HepG2 (cell line): ENCODE data around the gene GDF7. TPM values are rescaled to one million over a fixed set of nuclear protein-coding genes. Genes with fewer than 3 reads are reported as not detected.

Source experiments
- BRD4 ChIP-seq: sonication (generic); formaldehyde crosslinking; IDR thresholded peaks from 2 replicates; pipeline ENCODE4 v1.4.0; 2020; ENCODE audit warnings: missing genetic modification reagents
- HDAC2 ChIP-seq: sonication (generic); formaldehyde crosslinking; IDR thresholded peaks from 2 replicates; pipeline ENCODE4 v1.4.0; 2020; ENCODE audit warnings: missing genetic modification reagents
- HIVEP1 ChIP-seq: sonication (generic); formaldehyde crosslinking; IDR thresholded peaks from 2 replicates; pipeline ENCODE4 v1.4.0; 2020; ENCODE audit warnings: mild to moderate bottlenecking, missing genetic modification reagents
- MAZ ChIP-seq, 2 experiments: sonication (generic) in 1 of 2; formaldehyde crosslinking in 1 of 2; IDR thresholded peaks; 2 replicates each; pipeline versions ENCODE4 v1.5.0 to v1.6.1; 2012 to 2020; ENCODE audit warnings: low read depth in 2 of 2, mild to moderate bottlenecking in 2 of 2, borderline replicate concordance in 1 of 2, improper control_type of control experiment in 1 of 2, low read length in 1 of 2, missing genetic modification reagents in 1 of 2, moderate library complexity in 1 of 2
- NFYC ChIP-seq: IDR thresholded peaks from 2 replicates; pipeline ENCODE4 v1.6.1; 2016; ENCODE audit warnings: missing genetic modification reagents, missing compliant biosample characterization
- PCBP2 ChIP-seq: fragments of 200-400 bp; formaldehyde crosslinking; optimal IDR thresholded peaks from 2 replicates; pipeline ENCODE3; 2018; ENCODE audit warnings: low read length, low read depth; ENCODE audit not compliant: poor library complexity, severe bottlenecking
- RARA ChIP-seq: IDR thresholded peaks from 2 replicates; pipeline ENCODE4 v1.6.1; 2016; ENCODE audit warnings: missing genetic modification reagents, missing compliant biosample characterization
- RORA ChIP-seq: sonication (generic); formaldehyde crosslinking; IDR thresholded peaks from 2 replicates; pipeline ENCODE4 v1.5.0; 2020; ENCODE audit warnings: mild to moderate bottlenecking, missing genetic modification reagents, moderate library complexity
- SP5 ChIP-seq: IDR thresholded peaks from 2 replicates; pipeline ENCODE4 v1.6.1; 2016; ENCODE audit warnings: low read depth, borderline replicate concordance
- SRSF4 ChIP-seq: fragments of 200-400 bp; formaldehyde crosslinking; IDR thresholded peaks from one replicate; pipeline ENCODE4 v1.6.1; 2018; ENCODE audit warnings: mild to moderate bottlenecking, low read depth, low read length, moderate library complexity; ENCODE audit not compliant: poor library complexity, severe bottlenecking
- ZBTB3 ChIP-seq: sonication (generic); formaldehyde crosslinking; IDR thresholded peaks from 2 replicates; pipeline ENCODE4 v1.4.0; 2020; ENCODE audit warnings: low read depth, mild to moderate bottlenecking, moderate library complexity, missing genetic modification reagents, borderline replicate concordance
- ZNF343 ChIP-seq: sonication (generic); formaldehyde crosslinking; IDR thresholded peaks from 2 replicates; pipeline ENCODE4 v1.4.0; 2020; ENCODE audit warnings: mild to moderate bottlenecking, missing genetic modification reagents
- ZNF543 ChIP-seq: sonication (generic); formaldehyde crosslinking; IDR thresholded peaks from 2 replicates; pipeline ENCODE4 v1.4.0; 2020; ENCODE audit warnings: mild to moderate bottlenecking, missing genetic modification reagents
- ZNF577 ChIP-seq: sonication (generic); formaldehyde crosslinking; IDR thresholded peaks from 2 replicates; pipeline ENCODE4 v1.4.0; 2020; ENCODE audit warnings: mild to moderate bottlenecking, low read depth, missing genetic modification reagents, borderline replicate concordance
- ZNF607 ChIP-seq: sonication (generic); formaldehyde crosslinking; IDR thresholded peaks from 2 replicates; pipeline ENCODE4 v1.5.1; 2020; ENCODE audit warnings: missing genetic modification reagents, mild to moderate bottlenecking, borderline replicate concordance
- ZSCAN21 ChIP-seq: sonication (generic); formaldehyde crosslinking; IDR thresholded peaks from 2 replicates; pipeline ENCODE4 v1.8.0; 2022; ENCODE audit warnings: mild to moderate bottlenecking, missing genetic modification reagents, moderate library complexity, borderline replicate concordance
- polyA plus RNA-seq, 8 experiments: library from polyadenylated mRNA; depleted of rRNA in 3 of 8; stranded (reverse) in 7 of 8; unstranded in 1 of 8; fragments of >200 nt; fragmentation: Illumina TruSeq in 4 of 8; extraction: Trizol in 4 of 8; gene quantifications; 2 replicates each; pipeline versions ENCODE4 v1.2.1 to v1.2.3, GENCODE V29; 2011 to 2016; ENCODE audit warnings: low read depth in 4 of 8, missing spikeins in 1 of 8, mixed read lengths in 1 of 8; ENCODE audit not compliant: insufficient read depth in 1 of 8
- total RNA-seq, 5 experiments: library from RNA; depleted of rRNA; stranded (reverse); fragments of >200 nt; fragmentation: Illumina TruSeq; extraction: Trizol; gene quantifications; 2 replicates each; pipeline ENCODE4 v1.2.3, GENCODE V29; 2016; ENCODE audit warnings: low read depth in 1 of 5
- TF ChIP-seq, protein P1 (sequence below): sonication (generic); formaldehyde crosslinking; IDR thresholded peaks from 2 replicates; pipeline ENCODE4 v1.5.0; 2020; ENCODE audit warnings: mild to moderate bottlenecking, missing genetic modification reagents, borderline replicate concordance
- TF ChIP-seq, protein P2 (sequence below): sonication (generic); formaldehyde crosslinking; IDR thresholded peaks from 2 replicates; pipeline ENCODE4 v1.4.0; 2020; ENCODE audit warnings: mild to moderate bottlenecking, missing genetic modification reagents
- TF ChIP-seq, protein P3 (sequence below): sonication (generic); formaldehyde crosslinking; IDR thresholded peaks from 2 replicates; pipeline ENCODE4 v1.5.0; 2020; ENCODE audit warnings: mild to moderate bottlenecking, missing genetic modification reagents, borderline replicate concordance

Gene GDF7
- total and polyA plus RNA-seq, 2 of the 13 experiments (the other 11 are each of a cell fraction or from before 2014, with no cell fraction given): 1.6 to 15.0 TPM

DNA sequence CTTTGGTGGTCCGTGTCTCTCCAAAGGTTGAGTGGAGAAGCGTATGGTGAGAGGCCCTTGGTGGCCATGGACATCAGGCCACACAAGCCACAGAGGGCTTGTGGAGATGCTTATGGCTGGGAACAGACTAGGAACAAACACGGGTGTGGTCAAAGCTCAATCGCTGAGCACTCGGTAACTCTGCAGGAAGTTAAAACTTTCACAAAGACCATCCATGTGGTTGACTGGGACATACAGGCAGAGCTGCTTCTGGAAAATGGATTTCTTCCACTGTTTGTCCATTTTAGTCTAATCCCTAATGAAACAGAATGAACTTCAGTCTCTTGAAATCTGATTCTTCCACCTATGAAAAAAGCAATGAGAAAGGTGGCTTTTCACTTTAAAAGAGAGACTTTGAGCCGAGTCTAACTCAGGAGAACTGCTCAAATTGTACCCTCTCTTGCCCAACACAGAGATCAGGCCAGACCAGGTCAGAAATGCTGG lies 17.7 kb downstream of the GDF7 start (continued):
- TF ChIP-seq ZBTB3 (CRISPR knock-in tag) (no peak), SP5 (CRISPR knock-in tag) (no peak), PCBP2 (no peak), NFYC (CRISPR knock-in tag) (no peak), HIVEP1 (CRISPR knock-in tag) (0 out of 2 replicates have a peak, but pooled peaks have one; percentile 39), BRD4 (CRISPR knock-in tag) (no peak), SRSF4 (no peak), ZSCAN21 (0 out of 2 replicates have a peak, but pooled peaks have one; percentile 26), MAZ (IDR thresholded peaks at IDR 0.05; ENCODE audit: borderline replicate concordance, low read depth, low read length) (no peak), MAZ (CRISPR knock-in tag; IDR thresholded peaks at IDR 0.05; ENCODE audit: low read depth) (no peak), RORA (CRISPR knock-in tag) (no peak), ZNF607 (CRISPR knock-in tag) (0 out of 2 replicates have a peak, but pooled peaks have one; percentile 36), ZNF343 (CRISPR knock-in tag) (no peak), ZNF543 (no peak), ZNF577 (no peak), HDAC2 (CRISPR knock-in tag) (peak; percentile 57; the same call in 1 of the 2 replicates), RARA (CRISPR knock-in tag) (no peak)
- TF ChIP-seq, protein P1, sequence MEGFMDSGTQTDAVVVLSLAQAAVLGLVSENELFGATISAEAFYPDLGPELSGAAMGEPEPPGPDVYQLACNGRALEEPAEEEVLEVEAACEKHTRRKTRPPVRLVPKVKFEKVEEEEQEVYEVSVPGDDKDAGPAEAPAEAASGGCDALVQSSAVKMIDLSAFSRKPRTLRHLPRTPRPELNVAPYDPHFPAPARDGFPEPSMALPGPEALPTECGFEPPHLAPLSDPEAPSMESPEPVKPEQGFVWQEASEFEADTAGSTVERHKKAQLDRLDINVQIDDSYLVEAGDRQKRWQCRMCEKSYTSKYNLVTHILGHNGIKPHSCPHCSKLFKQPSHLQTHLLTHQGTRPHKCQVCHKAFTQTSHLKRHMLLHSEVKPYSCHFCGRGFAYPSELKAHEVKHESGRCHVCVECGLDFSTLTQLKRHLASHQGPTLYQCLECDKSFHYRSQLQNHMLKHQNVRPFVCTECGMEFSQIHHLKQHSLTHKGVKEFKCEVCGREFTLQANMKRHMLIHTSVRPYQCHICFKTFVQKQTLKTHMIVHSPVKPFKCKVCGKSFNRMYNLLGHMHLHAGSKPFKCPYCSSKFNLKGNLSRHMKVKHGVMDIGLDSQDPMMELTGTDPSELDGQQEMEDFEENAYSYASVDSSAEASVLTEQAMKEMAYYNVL (CRISPR knock-in tag): 0 out of 2 replicates have a peak, but pooled peaks have one; percentile 35
- TF ChIP-seq, protein P2, sequence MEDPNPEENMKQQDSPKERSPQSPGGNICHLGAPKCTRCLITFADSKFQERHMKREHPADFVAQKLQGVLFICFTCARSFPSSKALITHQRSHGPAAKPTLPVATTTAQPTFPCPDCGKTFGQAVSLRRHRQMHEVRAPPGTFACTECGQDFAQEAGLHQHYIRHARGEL (CRISPR knock-in tag): no peak
- TF ChIP-seq, protein P3, sequence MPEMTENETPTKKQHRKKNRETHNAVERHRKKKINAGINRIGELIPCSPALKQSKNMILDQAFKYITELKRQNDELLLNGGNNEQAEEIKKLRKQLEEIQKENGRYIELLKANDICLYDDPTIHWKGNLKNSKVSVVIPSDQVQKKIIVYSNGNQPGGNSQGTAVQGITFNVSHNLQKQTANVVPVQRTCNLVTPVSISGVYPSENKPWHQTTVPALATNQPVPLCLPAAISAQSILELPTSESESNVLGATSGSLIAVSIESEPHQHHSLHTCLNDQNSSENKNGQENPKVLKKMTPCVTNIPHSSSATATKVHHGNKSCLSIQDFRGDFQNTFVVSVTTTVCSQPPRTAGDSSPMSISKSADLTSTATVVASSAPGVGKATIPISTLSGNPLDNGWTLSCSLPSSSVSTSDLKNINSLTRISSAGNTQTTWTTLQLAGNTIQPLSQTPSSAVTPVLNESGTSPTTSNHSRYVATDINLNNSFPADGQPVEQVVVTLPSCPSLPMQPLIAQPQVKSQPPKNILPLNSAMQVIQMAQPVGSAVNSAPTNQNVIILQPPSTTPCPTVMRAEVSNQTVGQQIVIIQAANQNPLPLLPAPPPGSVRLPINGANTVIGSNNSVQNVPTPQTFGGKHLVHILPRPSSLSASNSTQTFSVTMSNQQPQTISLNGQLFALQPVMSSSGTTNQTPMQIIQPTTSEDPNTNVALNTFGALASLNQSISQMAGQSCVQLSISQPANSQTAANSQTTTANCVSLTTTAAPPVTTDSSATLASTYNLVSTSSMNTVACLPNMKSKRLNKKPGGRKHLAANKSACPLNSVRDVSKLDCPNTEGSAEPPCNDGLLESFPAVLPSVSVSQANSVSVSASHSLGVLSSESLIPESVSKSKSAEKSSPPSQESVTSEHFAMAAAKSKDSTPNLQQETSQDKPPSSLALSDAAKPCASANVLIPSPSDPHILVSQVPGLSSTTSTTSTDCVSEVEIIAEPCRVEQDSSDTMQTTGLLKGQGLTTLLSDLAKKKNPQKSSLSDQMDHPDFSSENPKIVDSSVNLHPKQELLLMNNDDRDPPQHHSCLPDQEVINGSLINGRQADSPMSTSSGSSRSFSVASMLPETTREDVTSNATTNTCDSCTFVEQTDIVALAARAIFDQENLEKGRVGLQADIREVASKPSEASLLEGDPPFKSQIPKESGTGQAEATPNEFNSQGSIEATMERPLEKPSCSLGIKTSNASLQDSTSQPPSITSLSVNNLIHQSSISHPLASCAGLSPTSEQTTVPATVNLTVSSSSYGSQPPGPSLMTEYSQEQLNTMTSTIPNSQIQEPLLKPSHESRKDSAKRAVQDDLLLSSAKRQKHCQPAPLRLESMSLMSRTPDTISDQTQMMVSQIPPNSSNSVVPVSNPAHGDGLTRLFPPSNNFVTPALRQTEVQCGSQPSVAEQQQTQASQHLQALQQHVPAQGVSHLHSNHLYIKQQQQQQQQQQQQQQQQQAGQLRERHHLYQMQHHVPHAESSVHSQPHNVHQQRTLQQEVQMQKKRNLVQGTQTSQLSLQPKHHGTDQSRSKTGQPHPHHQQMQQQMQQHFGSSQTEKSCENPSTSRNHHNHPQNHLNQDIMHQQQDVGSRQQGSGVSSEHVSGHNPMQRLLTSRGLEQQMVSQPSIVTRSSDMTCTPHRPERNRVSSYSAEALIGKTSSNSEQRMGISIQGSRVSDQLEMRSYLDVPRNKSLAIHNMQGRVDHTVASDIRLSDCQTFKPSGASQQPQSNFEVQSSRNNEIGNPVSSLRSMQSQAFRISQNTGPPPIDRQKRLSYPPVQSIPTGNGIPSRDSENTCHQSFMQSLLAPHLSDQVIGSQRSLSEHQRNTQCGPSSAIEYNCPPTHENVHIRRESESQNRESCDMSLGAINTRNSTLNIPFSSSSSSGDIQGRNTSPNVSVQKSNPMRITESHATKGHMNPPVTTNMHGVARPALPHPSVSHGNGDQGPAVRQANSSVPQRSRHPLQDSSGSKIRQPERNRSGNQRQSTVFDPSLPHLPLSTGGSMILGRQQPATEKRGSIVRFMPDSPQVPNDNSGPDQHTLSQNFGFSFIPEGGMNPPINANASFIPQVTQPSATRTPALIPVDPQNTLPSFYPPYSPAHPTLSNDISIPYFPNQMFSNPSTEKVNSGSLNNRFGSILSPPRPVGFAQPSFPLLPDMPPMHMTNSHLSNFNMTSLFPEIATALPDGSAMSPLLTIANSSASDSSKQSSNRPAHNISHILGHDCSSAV (CRISPR knock-in tag): no peak
